Mucosa of stomach (tissue), 1 donor: ENCODE data around the gene IL1R1.
"Not testable (repeated sequence)": the region's sequence is repeated elsewhere in the genome, so short reads cannot be mapped to it uniquely, and the experiment has no call there.

ENCODE experiments used
- H3K27me3 ChIP-seq: one replicate; pipeline ENCODE4 v1.7.0; 2013; ENCODE audit warnings: mild to moderate bottlenecking, low read length; ENCODE audit not compliant: control insufficient read depth, insufficient read depth
- H3K36me3 ChIP-seq: one replicate; pipeline ENCODE4 v1.7.0; 2013; ENCODE audit warnings: low read length; ENCODE audit not compliant: control insufficient read depth, insufficient read depth
- H3K4me1 ChIP-seq: one replicate; pipeline ENCODE4 v1.7.0; 2013; ENCODE audit warnings: mild to moderate bottlenecking, low read length; ENCODE audit not compliant: control insufficient read depth, insufficient read depth
- H3K4me3 ChIP-seq: one replicate; pipeline ENCODE4 v1.7.0; 2013; ENCODE audit warnings: low read length
- H3K9ac ChIP-seq: one replicate; pipeline ENCODE4 v1.7.0; 2013; ENCODE audit warnings: mild to moderate bottlenecking, low read length, moderate library complexity
- H3K9me3 ChIP-seq: one replicate; pipeline ENCODE4 v1.7.0; 2013; ENCODE audit warnings: mild to moderate bottlenecking, low read length, moderate library complexity; ENCODE audit not compliant: control insufficient read depth
- donor health status: Pancreatic carcinoma.

Gene IL1R1

GRCh38 chr2:102141970-102142828 is at the start of gene IL1R1:
Gene IL1R1, plus strand, starts transcription at chr2:102142746. Its CDS starts 14,979 bp downstream, at chr2:102157725.
- H3K36me3 ChIP-seq = no peaks in the 10 kb centered on the region
- H3K27me3 ChIP-seq = peaks cover 8% of the 10 kb centered on the region
- H3K9ac ChIP-seq = peak within 1 kb of the TSS; percentile 82
- no peaks in the 10 kb centered on the region for H3K4me1 ChIP-seq
- no peaks in the 10 kb centered on the region for H3K9me3 ChIP-seq
- H3K4me3 ChIP-seq = peak within 1 kb of the TSS; percentile 28

- H3K9me3 ChIP-seq = no peaks in the 10 kb centered on the region
- H3K27me3 ChIP-seq = no peaks in the 10 kb centered on the region
- H3K4me1 ChIP-seq = no peaks in the 10 kb centered on the region
- H3K9ac ChIP-seq = no peak overlapping the region
- H3K36me3 ChIP-seq = no peaks in the 10 kb centered on the region
- H3K4me3 ChIP-seq = no peak overlapping the region
Measured at GRCh38 chr2:102093662-102094061, 48.9 kb upstream of the IL1R1 start.

- H3K4me1 ChIP-seq = no peaks in the 10 kb centered on the region
- H3K27me3 ChIP-seq = no peaks in the 10 kb centered on the region
- no peaks in the 10 kb centered on the region for H3K9me3 ChIP-seq
- H3K4me3 ChIP-seq = no peak overlapping the region
- no peaks in the 10 kb centered on the region for H3K36me3 ChIP-seq
- H3K9ac ChIP-seq = no peak overlapping the region
Measured at GRCh38 chr2:102094917-102095316, 47.6 kb upstream of the IL1R1 start.

GRCh38 chr2:102096103-102096502 is 46.4 kb upstream of the IL1R1 start:
- no peak overlapping the region for H3K9ac ChIP-seq
- H3K4me3 ChIP-seq = no peak overlapping the region
- no peaks in the 10 kb centered on the region for H3K9me3 ChIP-seq

GRCh38 chr2:102098756-102099155 is 43.8 kb upstream of the IL1R1 start:
- Histone ChIP-seq H3K27me3 (no peaks in the 10 kb centered on the region), H3K9ac (no peak overlapping the region), H3K9me3 (no peaks in the 10 kb centered on the region), H3K36me3 (no peaks in the 10 kb centered on the region), H3K4me1 (peaks cover 9% of the 10 kb centered on the region), H3K4me3 (no peak overlapping the region)

More at GRCh38 chr2:102096103-102096502, 46.4 kb upstream of the IL1R1 start:
- no peaks in the 10 kb centered on the region for H3K36me3 ChIP-seq
- peaks cover 6% of the 10 kb centered on the region for H3K4me1 ChIP-seq
- no peaks in the 10 kb centered on the region for H3K27me3 ChIP-seq

GRCh38 chr2:102099536-102100298 is 42.8 kb upstream of the IL1R1 start:
- no peak overlapping the region for H3K9ac ChIP-seq

GRCh38 chr2:102100371-102101096 is 42.0 kb upstream of the IL1R1 start:
- Histone ChIP-seq H3K9ac (no peak overlapping the region), H3K9me3 (no peaks in the 10 kb centered on the region), H3K36me3 (no peaks in the 10 kb centered on the region), H3K4me3 (no peak overlapping the region), H3K4me1 (peaks cover 13% of the 10 kb centered on the region), H3K27me3 (no peaks in the 10 kb centered on the region)

More at GRCh38 chr2:102099536-102100298, 42.8 kb upstream of the IL1R1 start:
- Histone ChIP-seq H3K4me1 (peaks cover 13% of the 10 kb centered on the region), H3K36me3 (no peaks in the 10 kb centered on the region), H3K4me3 (no peak overlapping the region), H3K27me3 (no peaks in the 10 kb centered on the region), H3K9me3 (no peaks in the 10 kb centered on the region)

GRCh38 chr2:102101097-102101848 is 41.3 kb upstream of the IL1R1 start:
- Histone ChIP-seq H3K4me1 (peaks cover 13% of the 10 kb centered on the region), H3K9ac (no peak overlapping the region), H3K4me3 (no peak overlapping the region), H3K36me3 (no peaks in the 10 kb centered on the region), H3K9me3 (no peaks in the 10 kb centered on the region), H3K27me3 (no peaks in the 10 kb centered on the region)

GRCh38 chr2:102101849-102102635 is 40.5 kb upstream of the IL1R1 start:
- H3K4me1 ChIP-seq = peaks cover 13% of the 10 kb centered on the region
- H3K36me3 ChIP-seq = no peaks in the 10 kb centered on the region
- H3K27me3 ChIP-seq = no peaks in the 10 kb centered on the region
- no peaks in the 10 kb centered on the region for H3K9me3 ChIP-seq
- no peak overlapping the region for H3K9ac ChIP-seq
- no peak overlapping the region for H3K4me3 ChIP-seq

- not testable (repeated sequence) for H3K9me3 ChIP-seq, H3K27me3 ChIP-seq, H3K36me3 ChIP-seq, H3K9ac ChIP-seq, H3K4me3 ChIP-seq
- H3K4me1 ChIP-seq = peaks cover 13% of the 10 kb centered on the region
Measured at GRCh38 chr2:102102636-102102948, 40.0 kb upstream of the IL1R1 start.

- H3K36me3 ChIP-seq = no peaks in the 10 kb centered on the region
- H3K4me1 ChIP-seq = peaks cover 13% of the 10 kb centered on the region
- H3K27me3 ChIP-seq = no peaks in the 10 kb centered on the region
- no peak overlapping the region for H3K9ac ChIP-seq
- no peak overlapping the region for H3K4me3 ChIP-seq
- H3K9me3 ChIP-seq = no peaks in the 10 kb centered on the region
Measured at GRCh38 chr2:102103284-102103683, 39.3 kb upstream of the IL1R1 start.
